Stimulated activated CD4-positive, alpha-beta T cell treated with anti-CD3 and anti-CD28 coated beads, Interleukin-4, amount 100 ng/mL, for 24 hours (primary cell): Measurements from ENCODE around the gene ADAMTS10.
A peak's percentile ranks its signal among the peaks of the same experiment; 100 is the strongest.
"Not testable (repeated sequence)": the region's sequence is repeated elsewhere in the genome, so short reads cannot be mapped to it uniquely, and the experiment has no call there.

ENCODE experiments used
- DNase-seq: peaks from one replicate; pipeline ENCODE4 v3.0.0-alpha.2; 2020

Gene ADAMTS10

GRCh38 chr19:8622886-8623285, 12.4 kb upstream of the ADAMTS10 start:
- DNase-seq, result not testable (repeated sequence)

GRCh38 chr19:8618751-8619150, 8.2 kb upstream of the ADAMTS10 start:
- no peak for DNase-seq

DNA sequence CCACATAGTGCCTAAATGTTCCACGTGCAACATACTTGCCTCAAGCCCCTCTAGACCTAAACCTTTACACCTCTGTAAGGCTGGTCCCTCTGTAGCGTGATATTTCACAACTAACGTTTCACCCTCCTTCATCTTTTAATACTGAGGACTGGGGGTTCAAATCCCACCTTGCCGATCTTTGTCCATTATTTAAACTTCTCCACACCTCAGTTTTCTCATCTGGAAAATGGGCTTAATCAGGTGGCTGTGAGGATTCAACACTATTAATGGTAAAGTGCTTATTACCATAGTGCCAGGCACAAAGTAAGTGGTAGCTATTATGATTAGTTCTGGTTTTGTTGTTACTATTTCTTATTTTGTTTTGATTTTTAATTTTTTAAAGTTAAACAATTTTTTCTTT, 7.5 kb upstream of the ADAMTS10 start:
- no peak for DNase-seq

- DNase-seq, result not testable (repeated sequence)
Measured at GRCh38 chr19:8617325-8617724, 6.8 kb upstream of the ADAMTS10 start.

- DNase-seq, result no peak
Measured at GRCh38 chr19:8616861-8617260, 6.3 kb upstream of the ADAMTS10 start.

GRCh38 chr19:8615813-8616596, 5.5 kb upstream of the ADAMTS10 start:
- peak; percentile 57 for DNase-seq

- no peak for DNase-seq
Measured at GRCh38 chr19:8615024-8615423, 4.5 kb upstream of the ADAMTS10 start.

DNA sequence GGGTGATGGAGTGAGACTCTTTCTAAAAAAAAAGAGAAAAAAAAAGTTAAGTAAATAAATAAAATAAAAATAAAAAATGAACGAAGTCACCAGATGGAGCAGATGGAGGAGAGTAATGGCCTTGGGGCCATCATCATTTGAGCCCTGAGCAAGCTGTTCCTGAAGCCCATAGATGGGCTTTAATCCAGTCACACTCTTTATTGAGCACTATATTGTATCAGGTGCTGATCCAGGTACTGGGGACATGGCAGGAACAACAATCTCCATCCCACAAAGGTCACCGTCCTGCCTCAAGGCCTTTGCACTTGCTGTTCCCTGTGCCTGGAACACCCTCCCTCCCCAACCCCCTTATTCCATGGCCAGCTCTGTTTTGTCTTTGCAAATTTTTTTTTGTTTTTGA, 3.9 kb upstream of the ADAMTS10 start:
- no peak for DNase-seq

DNA sequence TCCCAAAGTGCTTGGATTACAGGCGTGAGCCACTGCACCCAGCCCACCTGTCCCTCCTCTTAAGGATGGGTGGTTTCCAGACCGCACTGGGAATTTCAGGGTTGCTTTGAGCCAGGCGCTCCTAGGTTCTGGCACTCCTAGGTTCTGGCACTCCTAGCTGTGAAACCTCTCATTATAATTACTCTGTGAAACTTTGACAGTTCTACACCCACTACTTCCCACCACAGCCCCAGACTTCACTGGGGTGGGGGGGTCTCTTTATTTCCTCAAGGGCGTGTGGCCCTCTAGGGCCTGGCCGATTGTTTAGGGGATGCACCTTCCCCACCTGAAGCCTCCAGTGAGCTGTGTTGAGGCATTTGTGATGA, 2.3 kb upstream of the ADAMTS10 start:
- no peak for DNase-seq

- no peak for DNase-seq
Measured at GRCh38 chr19:8611877-8612806, 1.6 kb upstream of the ADAMTS10 start.

DNA sequence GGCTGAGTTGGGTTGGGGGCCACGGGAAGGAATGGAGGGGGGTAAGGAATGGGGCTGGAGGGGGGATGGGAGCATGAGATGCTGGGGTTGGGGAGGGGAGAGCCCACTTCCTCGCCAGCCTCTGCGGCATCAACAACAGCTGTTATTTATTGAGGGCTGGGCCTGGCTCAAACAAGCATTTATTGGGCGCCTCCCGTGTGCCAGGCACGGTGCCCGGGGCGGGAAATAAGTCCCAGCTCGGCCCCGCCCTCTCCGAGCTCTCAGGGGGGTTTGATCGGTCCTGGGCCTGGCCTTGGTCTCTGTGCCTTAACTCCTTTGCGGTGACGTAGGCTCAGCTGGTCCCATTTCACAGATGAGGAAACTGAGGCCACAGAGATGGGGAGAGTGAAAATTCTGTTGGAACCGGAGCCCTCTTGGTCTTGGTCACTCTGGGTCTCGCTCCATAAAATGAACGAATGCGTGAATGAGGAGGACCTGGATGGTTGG, 919 bp upstream of the ADAMTS10 start:
- DNase-seq, result no peak

- no peak for DNase-seq
Measured at GRCh38 chr19:8610936-8611300, 403 bp upstream of the ADAMTS10 start.

GRCh38 chr19:8609279-8610040, 1.1 kb downstream of the ADAMTS10 start:
- no peak for DNase-seq

GRCh38 chr19:8608941-8609278, 1.6 kb downstream of the ADAMTS10 start:
- DNase-seq, result no peak

GRCh38 chr19:8607386-8607785, 3.1 kb downstream of the ADAMTS10 start:
- DNase-seq, result no peak

GRCh38 chr19:8605514-8605913, 5.0 kb downstream of the ADAMTS10 start:
- no peak for DNase-seq

GRCh38 chr19:8601796-8602195, 8.7 kb downstream of the ADAMTS10 start:
- DNase-seq, result no peak

DNA sequence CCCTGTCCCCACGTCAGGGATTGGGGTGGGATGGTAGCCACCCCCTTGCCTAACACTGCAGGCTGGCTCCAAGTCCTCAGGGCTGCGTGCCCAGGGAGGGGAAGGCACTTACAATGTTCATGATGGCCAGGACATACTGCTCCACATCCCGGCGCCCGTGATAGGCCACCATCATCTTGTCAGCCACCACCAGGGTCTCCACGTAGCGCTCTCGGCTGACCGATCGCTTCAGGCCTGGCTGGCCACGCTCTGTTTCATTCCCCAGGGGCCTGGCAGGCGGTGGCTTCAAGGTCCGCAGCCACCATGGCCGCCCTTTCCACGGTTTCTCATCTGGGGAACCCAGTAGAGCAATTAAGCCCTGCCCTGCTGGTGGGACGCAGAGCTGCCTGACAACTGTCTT, 9.7 kb downstream of the ADAMTS10 start:
- no peak for DNase-seq

DNA sequence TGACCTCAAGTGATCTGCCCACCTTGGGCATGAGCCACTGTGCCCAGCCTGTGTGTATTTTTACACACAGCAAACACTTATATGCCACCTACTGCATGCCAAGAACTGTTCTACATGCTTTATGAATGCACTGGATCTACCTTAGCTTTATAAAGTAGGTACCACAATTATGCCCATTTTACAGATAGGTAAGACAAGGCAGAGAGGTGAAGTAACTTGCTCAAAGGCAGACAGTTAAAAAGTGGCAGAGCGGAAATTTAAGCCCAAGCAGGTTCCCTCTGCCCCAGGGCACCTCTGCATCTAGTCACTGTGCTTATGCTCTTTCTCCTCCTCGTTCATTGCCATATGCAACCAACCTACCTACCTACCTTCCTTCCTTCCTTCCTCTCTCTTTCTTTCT, 10.5 kb downstream of the ADAMTS10 start:
- DNase-seq, result no peak

DNA sequence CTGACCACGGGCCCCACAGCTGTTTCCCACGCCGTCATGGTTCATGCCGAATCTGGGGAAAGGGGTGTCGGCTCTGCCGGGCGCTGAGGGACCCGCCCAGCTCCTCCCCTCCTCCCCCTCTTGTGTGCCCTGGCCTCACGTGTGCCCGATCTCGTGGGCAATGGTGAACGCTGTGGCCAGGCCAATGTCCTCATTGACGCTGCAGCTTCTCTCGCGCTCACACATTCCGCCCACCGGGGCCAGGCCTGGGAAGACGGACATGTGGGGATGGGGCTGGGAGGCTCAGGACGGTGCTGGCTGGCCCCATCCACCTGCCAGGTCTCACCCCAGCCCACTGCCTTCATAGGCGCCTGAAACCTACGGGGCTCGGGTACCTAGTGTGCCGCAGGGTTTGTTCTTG, 14.3 kb downstream of the ADAMTS10 start:
- no peak for DNase-seq

- no peak for DNase-seq
Measured at GRCh38 chr19:8595651-8596050, 14.9 kb downstream of the ADAMTS10 start.

DNA sequence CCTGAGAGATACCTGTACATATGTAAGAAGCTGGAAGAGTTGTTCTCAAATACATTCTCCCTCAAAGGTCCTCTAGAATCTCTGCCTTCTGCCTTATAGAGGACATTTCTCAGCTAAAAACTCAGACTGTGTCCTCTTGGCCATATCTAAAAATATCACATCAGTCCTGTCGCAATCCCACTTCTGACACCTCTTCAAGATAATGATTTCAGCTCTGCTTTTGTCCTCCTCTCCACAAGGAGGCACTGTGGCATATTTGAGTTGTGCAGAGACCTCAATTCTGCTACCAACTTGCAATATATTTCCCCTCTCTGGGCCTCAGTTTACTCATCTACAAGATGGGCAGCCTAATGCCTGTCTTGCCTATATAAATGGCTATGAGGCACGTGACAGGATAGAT, 16.6 kb downstream of the ADAMTS10 start:
- DNase-seq, result no peak

DNA sequence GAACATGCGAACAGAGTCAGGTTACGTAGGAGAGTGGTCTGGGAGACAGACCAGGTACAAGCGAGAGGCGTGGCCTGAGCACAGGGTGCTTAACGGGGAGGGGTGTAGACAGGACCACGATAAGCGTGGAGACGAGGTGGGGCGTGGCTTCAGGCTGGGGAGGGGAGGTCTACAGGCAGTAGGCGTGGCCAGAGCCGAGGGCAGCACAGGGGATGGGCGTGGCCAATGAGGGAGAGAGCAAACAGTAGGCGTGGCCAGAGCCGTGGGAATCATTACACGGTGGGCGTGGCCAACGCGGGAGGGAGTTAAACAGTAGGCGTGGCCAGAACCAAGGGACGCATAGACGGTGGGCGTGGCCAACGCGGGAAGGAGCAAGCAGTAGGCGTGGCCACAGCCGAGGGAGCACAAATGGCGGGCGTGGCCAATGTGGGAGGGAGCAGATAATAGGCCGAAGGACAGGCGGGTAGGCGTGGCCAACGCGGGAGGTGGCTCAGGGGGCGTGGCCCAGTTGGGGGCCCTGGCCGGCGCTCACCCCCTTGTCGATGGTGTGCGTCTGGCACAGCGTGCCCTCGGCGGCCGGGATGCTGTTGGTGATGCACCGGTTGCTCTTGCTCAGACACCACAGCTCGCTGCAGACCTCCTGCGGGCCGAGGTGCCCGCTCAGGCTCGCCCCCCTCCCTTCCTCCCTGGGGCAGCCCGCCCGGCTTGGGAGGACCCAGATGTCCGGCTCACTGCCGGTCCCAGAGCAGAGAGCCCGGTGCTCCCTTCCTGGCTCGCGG, 18.1 kb downstream of the ADAMTS10 start:
- peak; percentile 95 for DNase-seq
